SK-N-SH (cell line): ENCODE measurements around the gene RHBDL1. TPM values are rescaled to one million over a fixed set of nuclear protein-coding genes. Genes with fewer than 3 reads are reported as not detected.

ENCODE experiments used
- CTCF ChIA-PET: fragments of 300-600, 350-600 bp; formaldehyde crosslinking; extraction: SDS; loops from one replicate; lab custom pipeline; 2021; lab: Yijun Ruan, JAX
- POLR2A ChIA-PET: fragments of 350-600 bp; sonication (Branson Sonifier 250); formaldehyde crosslinking; extraction: SDS; loops from one replicate; lab custom pipeline; 2020; ENCODE audit warnings: antibody characterized with exemption, inconsistent platforms; lab: Yijun Ruan, JAX
- DNase-seq: peaks from one replicate; pipeline ENCODE4 v3.0.0; 2012
- H2AFZ ChIP-seq: fragments of 200-600 bp; sonication (generic); 2 replicates; pipeline ENCODE4 v1.8.1; 2016; ENCODE audit warnings: antibody characterized with exemption, mild to moderate bottlenecking, low read depth
- H3F3A ChIP-seq: fragments of 200-600 bp; sonication (generic); replicated peaks from 2 replicates; pipeline ENCODE3; 2016; ENCODE audit warnings: antibody characterized with exemption, mild to moderate bottlenecking; ENCODE audit not compliant: insufficient read depth
- H3K27ac ChIP-seq, 2 experiments: fragments of 200-500 bp in 1 of 2; fragments of 200-600 bp in 1 of 2; sonication (Bioruptor generic) in 1 of 2; sonication (generic), shearing (Covaris generic) in 1 of 2; 2 replicates each; pipeline versions ENCODE4 v1.5.1 to v1.6.1; 2014 to 2016; ENCODE audit warnings: low read depth in 2 of 2, inconsistent platforms in 1 of 2, low read length in 1 of 2, mild to moderate bottlenecking in 1 of 2, mixed read lengths in 1 of 2
- H3K27me3 ChIP-seq: fragments of 200-600 bp; sonication (generic), shearing (Covaris generic); 2 replicates; pipeline ENCODE4 v1.6.1; 2016; ENCODE audit warnings: mixed run types; ENCODE audit not compliant: insufficient read depth
- H3K36me3 ChIP-seq, 2 experiments: fragments of 200-500 bp in 1 of 2; fragments of 200-600 bp in 1 of 2; sonication (Bioruptor generic) in 1 of 2; sonication (generic) in 1 of 2; replicated peaks in 1 of 2; 2 replicates each; pipeline versions ENCODE3 to v1.5.1; 2014 to 2016; ENCODE audit warnings: low read length in 1 of 2, mild to moderate bottlenecking in 1 of 2; ENCODE audit not compliant: insufficient read depth in 2 of 2, control insufficient read depth in 1 of 2
- H3K4me1 ChIP-seq, 2 experiments: fragments of 200-500 bp in 1 of 2; fragments of 200-600 bp in 1 of 2; sonication (Bioruptor generic) in 1 of 2; sonication (generic), shearing (Covaris generic) in 1 of 2; 2 replicates each; pipeline versions ENCODE4 v1.5.1 to v1.6.1; 2014 to 2016; ENCODE audit warnings: low read depth in 1 of 2, low read length in 1 of 2, mixed run types in 1 of 2; ENCODE audit not compliant: insufficient read depth in 2 of 2, control insufficient read depth in 1 of 2
- H3K4me2 ChIP-seq: fragments of 200-600 bp; sonication (generic), shearing (Covaris generic); 2 replicates; pipeline ENCODE4 v1.6.1; 2017; ENCODE audit warnings: mixed run types
- H3K4me3 ChIP-seq, 2 experiments: fragments of 200-500 bp in 1 of 2; fragments of 200-600 bp in 1 of 2; sonication (Bioruptor generic) in 1 of 2; sonication (generic), shearing (Covaris generic) in 1 of 2; 2 replicates each; pipeline versions ENCODE4 v1.5.1 to v1.8.1; 2014 to 2016; ENCODE audit warnings: low read depth in 2 of 2, inconsistent platforms in 1 of 2, low read length in 1 of 2, mild to moderate bottlenecking in 1 of 2, mixed read lengths in 1 of 2, moderate library complexity in 1 of 2
- H3K79me2 ChIP-seq: fragments of 200-600 bp; sonication (generic); 2 replicates; pipeline ENCODE4 v1.8.1; 2017; ENCODE audit warnings: mild to moderate bottlenecking; ENCODE audit not compliant: insufficient read depth
- H3K9ac ChIP-seq: fragments of 200-600 bp; sonication (generic); 2 replicates; pipeline ENCODE4 v1.6.1; 2017; ENCODE audit warnings: mixed run types
- H3K9me2 ChIP-seq: fragments of 200-600 bp; sonication (generic); 2 replicates; pipeline ENCODE4 v1.6.1; 2017; ENCODE audit warnings: mixed run types
- H3K9me3 ChIP-seq: fragments of 200-600 bp; sonication (generic); 2 replicates; pipeline ENCODE4 v1.6.1; 2017; ENCODE audit warnings: mixed run types, mild to moderate bottlenecking, moderate library complexity
- H4K20me1 ChIP-seq: fragments of 200-600 bp; sonication (generic); 2 replicates; pipeline ENCODE4 v1.6.1; 2017; ENCODE audit warnings: mild to moderate bottlenecking, mixed run types; ENCODE audit not compliant: insufficient read depth
- ELF1 ChIP-seq: IDR thresholded peaks from 2 replicates; pipeline ENCODE4 v1.4.0; 2012
- EP300 ChIP-seq, 2 experiments: IDR thresholded peaks; 2 replicates each; pipeline versions ENCODE4 v1.4.0 to v1.6.1; 2012; ENCODE audit warnings: borderline replicate concordance in 1 of 2, low read depth in 1 of 2, low read length in 1 of 2
- IRF3 ChIP-seq: fragments of 150-350 bp; IDR thresholded peaks from 2 replicates; pipeline ENCODE4 v1.6.1; 2016; ENCODE audit warnings: mild to moderate bottlenecking, low read depth, low read length
- MAX ChIP-seq: IDR thresholded peaks from 2 replicates; pipeline ENCODE4 v1.4.0; 2012; ENCODE audit warnings: low read depth
- PBX3 ChIP-seq: IDR thresholded peaks from 2 replicates; pipeline ENCODE4; 2012
- POLR2AphosphoS5 ChIP-seq: IDR thresholded peaks from 2 replicates; pipeline ENCODE4 v1.6.1; 2012; ENCODE audit warnings: low read depth, low read length
- RFX5 ChIP-seq: IDR thresholded peaks from 2 replicates; pipeline ENCODE4 v1.6.1; 2012; ENCODE audit warnings: mild to moderate bottlenecking, improper control_type of control experiment, low read length
- RXRA ChIP-seq: IDR thresholded peaks from 2 replicates; pipeline ENCODE4 v1.4.0; 2012; ENCODE audit warnings: low read depth, mild to moderate bottlenecking, borderline replicate concordance
- SIN3A ChIP-seq: IDR thresholded peaks from 2 replicates; pipeline ENCODE4 v1.6.1; 2012; ENCODE audit warnings: low read depth, mild to moderate bottlenecking, low read length, moderate library complexity, borderline replicate concordance
- SMC3 ChIP-seq: IDR thresholded peaks from 2 replicates; pipeline ENCODE4 v1.6.1; 2012; ENCODE audit warnings: low read depth, low read length, improper control_type of control experiment
- TEAD4 ChIP-seq: IDR thresholded peaks from 2 replicates; pipeline ENCODE4 v1.4.0; 2012; ENCODE audit warnings: mild to moderate bottlenecking, borderline replicate concordance; ENCODE audit not compliant: insufficient read depth
- USF1 ChIP-seq: IDR thresholded peaks from 2 replicates; pipeline ENCODE4 v1.4.0; 2012; ENCODE audit warnings: low read depth, borderline replicate concordance
- YY1 ChIP-seq: IDR thresholded peaks from 2 replicates; pipeline ENCODE4 v1.4.0; 2012; ENCODE audit warnings: low read depth, mild to moderate bottlenecking
- WGBS: methylation state at CpG from one replicate; pipeline ENCODE4 v1.1.6; 2017; ENCODE audit warnings: low lambda C conversion rate; 5-methylcytosine and 5-hydroxymethylcytosine counted together
- polyA plus RNA-seq, 3 experiments: library from polyadenylated mRNA; depleted of rRNA; stranded (reverse); fragments of >200 nt; gene quantifications; 2 replicates each; pipeline ENCODE4 v1.2.3, GENCODE V29; 2012

RHBDL1 gene
- polyA plus RNA-seq, 1 of the 3 experiments (the other 2 are of a cell fraction), result 4.1 TPM

- TF ChIP-seq EP300 (IDR thresholded peaks at IDR 0.05; ENCODE audit: borderline replicate concordance in 1 of 2, low read depth in 1 of 2, low read length in 1 of 2), result no peak
- TF ChIP-seq USF1, result no peak
- no peak for TF ChIP-seq RFX5
- TF ChIP-seq SIN3A, result no peak
- no peak for TF ChIP-seq MAX
- TF ChIP-seq POLR2AphosphoS5, result no peak
- TF ChIP-seq, all 33 proteins: peak for 0
Observed at GRCh38 chr16:686459-687260, 11.2 kb downstream of the RHBDL1 start (continued).

GRCh38 chr16:687499-687898 lies 12.0 kb downstream of the RHBDL1 start:
- H3K4me2 ChIP-seq, result no peak overlapping the region
- H3K9me3 ChIP-seq, result no peaks in the 10 kb centered on the region
- no peaks in the 10 kb centered on the region for H3K27me3 ChIP-seq
- H4K20me1 ChIP-seq, result peaks cover 4% of the 10 kb centered on the region; the same call in 1 of the 2 replicates
- peaks cover 13% of the 10 kb centered on the region for H3F3A ChIP-seq
- H3K9ac ChIP-seq, result no peak overlapping the region
- ChIA-PET POLR2A (interaction anchor here (0.9 kb wide), 1 partner anchor 12 kb away, joined by 3 read pairs; the partner anchor contains the start of gene RHBDL1), CTCF (interaction anchor here (1.4 to 5.9 kb wide), 4 partner anchors 12 to 34 kb away, joined by 3 to 38 read pairs (median 8); partner anchors contain the start of genes ANTKMT, RHBDL1 and RHOT2)
- H2AFZ ChIP-seq, result no peak overlapping the region
- WGBS, result 95% methylated on average over 19 of the region's 19 CpGs
- no peak for TF ChIP-seq EP300 (IDR thresholded peaks at IDR 0.05; ENCODE audit: borderline replicate concordance in 1 of 2, low read depth in 1 of 2, low read length in 1 of 2)
- TF ChIP-seq SMC3, result no peak
- no peak for TF ChIP-seq RFX5
- no peak for TF ChIP-seq YY1
- TF ChIP-seq TEAD4, result no peak
- TF ChIP-seq IRF3, result no peak
- no peak for TF ChIP-seq ELF1
- TF ChIP-seq RXRA, result no peak
- TF ChIP-seq PBX3, result no peak
- H3K4me1 ChIP-seq, result peaks cover 9 to 43% of the 10 kb centered on the region in 2 experiments; a peak in 3 of 4 replicates
- H3K27ac ChIP-seq, result no peak overlapping the region
- peaks cover 24% of the 10 kb centered on the region for H3K79me2 ChIP-seq
- DNase-seq, result no peak
- H3K4me3 ChIP-seq, result no peak overlapping the region
- H3K36me3 ChIP-seq, result peaks cover 4 to 25% of the 10 kb centered on the region in 2 experiments
- H3K9me2 ChIP-seq, result no peaks in the 10 kb centered on the region
